GM12874 (cell line): ENCODE results near the gene C6orf132.

Experiments
- TF ChIP-seq, protein P1 (sequence below): IDR thresholded peaks from 2 replicates; pipeline ENCODE4 v1.5.1; 2011; ENCODE audit warnings: low read depth, mild to moderate bottlenecking, control low read depth, low read length, moderate library complexity; ENCODE audit not compliant: insufficient read depth

Gene C6orf132

DNA sequence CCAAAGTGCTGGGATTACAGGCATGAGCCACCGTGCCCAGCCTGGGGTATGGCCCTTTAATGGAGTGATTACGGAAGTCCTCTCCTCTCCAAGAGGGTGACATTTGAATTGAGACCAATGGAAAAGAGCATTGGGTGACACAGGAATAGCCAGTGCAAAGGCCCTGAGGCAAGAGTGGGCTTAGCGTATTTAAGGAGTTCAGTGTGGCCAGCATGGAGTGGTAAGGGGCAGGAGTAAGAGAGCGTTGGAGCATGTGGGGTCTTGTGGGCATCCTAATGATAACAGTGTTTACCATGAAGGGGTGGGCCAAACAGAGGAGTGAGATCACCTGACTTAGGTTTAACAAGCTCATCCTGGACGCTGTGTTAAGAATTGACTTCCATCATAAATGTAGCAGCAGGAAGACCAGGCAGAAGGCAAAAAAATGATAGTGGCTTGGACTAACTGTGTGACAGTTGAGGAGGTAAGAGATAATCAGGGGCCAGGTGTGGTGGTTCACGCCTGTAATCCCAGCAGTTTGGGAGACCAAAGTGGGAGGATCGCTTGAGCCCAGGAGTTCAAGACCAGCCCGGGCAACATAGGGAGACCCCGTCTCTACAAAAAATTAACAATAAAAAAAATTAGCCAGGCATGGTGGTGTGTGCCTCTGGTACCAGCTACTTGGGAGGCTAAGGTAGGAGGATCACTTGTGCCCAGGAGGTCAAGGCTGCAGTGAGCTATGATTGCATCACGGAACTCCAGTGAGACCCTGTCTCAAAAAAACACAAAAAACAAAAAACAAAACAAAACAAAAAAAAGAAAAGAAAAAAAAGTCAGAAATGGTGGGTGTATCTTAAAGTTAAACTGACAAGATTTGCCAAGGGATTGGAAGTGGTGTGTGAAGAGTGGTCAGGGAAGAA, 51.4 kb downstream of the C6orf132 start:
- TF ChIP-seq, protein P1, sequence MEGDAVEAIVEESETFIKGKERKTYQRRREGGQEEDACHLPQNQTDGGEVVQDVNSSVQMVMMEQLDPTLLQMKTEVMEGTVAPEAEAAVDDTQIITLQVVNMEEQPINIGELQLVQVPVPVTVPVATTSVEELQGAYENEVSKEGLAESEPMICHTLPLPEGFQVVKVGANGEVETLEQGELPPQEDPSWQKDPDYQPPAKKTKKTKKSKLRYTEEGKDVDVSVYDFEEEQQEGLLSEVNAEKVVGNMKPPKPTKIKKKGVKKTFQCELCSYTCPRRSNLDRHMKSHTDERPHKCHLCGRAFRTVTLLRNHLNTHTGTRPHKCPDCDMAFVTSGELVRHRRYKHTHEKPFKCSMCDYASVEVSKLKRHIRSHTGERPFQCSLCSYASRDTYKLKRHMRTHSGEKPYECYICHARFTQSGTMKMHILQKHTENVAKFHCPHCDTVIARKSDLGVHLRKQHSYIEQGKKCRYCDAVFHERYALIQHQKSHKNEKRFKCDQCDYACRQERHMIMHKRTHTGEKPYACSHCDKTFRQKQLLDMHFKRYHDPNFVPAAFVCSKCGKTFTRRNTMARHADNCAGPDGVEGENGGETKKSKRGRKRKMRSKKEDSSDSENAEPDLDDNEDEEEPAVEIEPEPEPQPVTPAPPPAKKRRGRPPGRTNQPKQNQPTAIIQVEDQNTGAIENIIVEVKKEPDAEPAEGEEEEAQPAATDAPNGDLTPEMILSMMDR = no peak

DNA sequence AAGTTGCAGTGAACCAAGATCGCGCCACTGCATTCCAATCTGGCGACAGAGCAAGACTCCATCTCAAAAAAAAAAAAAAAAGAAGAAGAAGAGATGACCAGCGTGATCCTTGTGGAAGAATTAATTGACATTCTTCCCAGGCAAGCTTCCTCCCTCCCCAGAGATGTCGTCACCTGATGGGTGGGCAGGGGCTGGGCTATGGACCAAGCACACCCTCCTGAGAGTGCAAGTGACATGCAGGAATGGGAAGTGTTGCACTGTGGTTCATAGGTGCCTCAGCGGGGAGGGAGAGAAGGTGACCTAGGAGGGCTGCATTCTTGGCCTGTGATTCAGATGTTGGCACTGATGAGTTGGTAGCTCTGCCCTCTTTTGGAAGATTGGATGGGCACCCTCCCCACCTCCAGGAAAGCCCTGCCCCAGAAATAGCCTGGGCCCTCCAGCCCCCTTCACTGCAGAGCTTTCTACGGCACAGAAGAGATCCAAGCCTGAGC, 54.3 kb downstream of the C6orf132 start:
- TF ChIP-seq, protein P1 = no peak

DNA sequence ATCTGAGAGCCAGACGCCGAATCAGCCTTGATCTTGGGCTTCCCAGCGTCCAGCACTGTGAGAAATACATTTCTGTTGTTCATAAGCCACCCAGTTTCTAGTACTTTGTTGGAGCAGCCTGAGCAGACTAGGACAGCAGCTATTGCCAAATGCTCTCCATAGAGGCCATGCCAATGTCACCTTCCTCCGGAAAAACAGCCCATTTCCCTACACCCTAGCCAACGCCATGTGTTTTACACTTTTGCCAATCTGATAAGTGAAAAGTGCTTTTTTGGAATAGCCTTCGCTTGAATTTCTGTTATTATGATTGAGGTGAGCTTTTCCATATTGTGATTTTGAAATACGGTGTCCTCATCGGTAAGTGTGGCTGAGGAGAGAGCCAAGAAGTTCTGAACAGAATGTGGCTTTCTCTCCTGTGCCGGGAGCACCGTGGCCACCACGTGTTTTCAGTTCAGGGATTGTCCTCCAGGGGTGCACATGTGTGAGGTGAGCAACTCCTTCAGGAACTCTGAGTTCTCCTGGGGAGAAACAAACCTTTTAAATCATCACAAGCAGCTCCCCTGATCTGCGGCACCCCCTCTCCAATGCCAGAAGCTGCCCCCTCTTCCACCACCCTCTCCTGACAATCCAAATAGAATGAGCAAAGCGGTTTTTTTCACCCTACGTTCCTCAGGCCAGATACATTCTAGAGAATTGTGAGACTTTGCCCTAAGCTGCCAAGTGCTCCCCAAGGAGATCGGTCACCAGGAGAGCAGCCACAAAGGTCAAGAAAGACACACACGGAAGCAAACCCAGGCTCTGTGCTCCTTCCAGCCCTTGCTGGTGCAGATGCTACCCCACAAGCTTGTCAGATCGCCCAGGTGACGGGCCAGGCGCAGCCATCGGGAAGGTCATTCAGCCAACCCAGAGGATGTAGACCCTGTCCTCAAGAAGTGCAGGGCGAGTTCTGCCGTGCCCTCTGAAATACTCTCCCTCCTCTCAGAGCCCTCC, 56.1 kb downstream of the C6orf132 start:
- TF ChIP-seq, protein P1 = 0 out of 2 replicates have a peak, but pooled peaks have one; percentile 6

DNA sequence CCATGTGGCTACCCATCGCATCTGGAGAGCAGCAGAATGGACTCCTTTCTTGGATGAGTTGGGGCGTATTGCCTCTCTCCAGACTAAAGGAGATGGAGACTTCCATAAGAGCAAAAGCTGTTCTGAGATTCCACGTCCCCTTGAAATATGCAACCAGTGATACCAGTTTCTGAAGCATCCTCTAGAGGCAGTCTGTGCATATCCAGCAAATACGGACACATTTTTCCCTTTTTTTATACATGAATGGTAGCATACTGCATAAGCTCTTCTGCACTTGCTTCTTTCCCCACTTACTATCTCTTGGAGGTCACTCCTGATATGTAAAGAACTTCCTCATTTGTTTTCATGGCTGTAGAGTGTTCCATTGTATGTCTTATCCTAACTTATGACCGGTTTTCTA, 57.5 kb downstream of the C6orf132 start:
- TF ChIP-seq, protein P1 = no peak

DNA sequence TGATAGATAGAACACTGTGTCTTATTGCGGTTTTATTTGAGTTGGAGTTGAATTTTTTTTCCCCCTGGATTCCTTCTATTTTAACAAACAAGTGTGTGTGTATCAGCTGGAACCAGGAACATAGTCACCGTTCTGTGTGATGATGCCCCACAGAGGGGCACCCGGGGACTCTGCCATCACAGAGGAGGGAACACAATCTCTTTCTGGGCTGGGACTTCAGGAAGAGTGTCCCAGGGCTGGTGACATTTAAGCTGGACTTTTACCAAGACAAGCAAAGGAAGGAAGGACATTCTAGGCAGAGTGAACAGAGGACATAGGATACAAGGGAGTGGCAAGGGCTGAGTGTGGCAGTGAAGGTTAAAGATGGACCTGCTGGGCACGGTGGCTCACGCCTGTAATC, 58.9 kb downstream of the C6orf132 start:
- TF ChIP-seq, protein P1 = no peak

DNA sequence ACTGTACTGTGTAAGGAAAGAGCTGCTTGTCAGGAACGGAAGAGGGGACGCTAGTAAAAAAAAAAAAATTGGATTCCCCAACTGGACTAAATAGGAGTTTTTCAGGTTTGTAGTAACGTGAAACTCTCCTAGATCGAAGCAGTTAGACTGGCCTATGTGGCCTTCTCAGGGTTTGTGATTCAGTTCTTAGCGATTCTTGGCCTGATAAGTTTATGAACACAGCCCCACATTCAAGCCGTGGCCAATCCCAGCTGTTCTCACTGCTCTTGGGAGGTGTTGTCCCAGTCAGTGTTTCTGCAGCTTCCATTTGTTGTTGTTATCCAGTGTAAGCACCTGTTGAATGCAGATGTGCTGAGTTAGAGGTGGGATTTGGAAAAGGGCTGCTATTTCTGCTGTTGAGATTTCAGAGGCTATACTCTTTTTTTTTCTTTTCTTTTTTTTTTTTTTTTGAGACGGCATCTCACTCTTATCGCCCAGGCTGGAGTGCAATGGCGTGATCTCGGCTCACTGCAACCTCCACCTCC, 62.4 kb downstream of the C6orf132 start:
- TF ChIP-seq, protein P1 = no peak
